ENCODE results near the gene CELF2.

The CELF2 gene

DNA sequence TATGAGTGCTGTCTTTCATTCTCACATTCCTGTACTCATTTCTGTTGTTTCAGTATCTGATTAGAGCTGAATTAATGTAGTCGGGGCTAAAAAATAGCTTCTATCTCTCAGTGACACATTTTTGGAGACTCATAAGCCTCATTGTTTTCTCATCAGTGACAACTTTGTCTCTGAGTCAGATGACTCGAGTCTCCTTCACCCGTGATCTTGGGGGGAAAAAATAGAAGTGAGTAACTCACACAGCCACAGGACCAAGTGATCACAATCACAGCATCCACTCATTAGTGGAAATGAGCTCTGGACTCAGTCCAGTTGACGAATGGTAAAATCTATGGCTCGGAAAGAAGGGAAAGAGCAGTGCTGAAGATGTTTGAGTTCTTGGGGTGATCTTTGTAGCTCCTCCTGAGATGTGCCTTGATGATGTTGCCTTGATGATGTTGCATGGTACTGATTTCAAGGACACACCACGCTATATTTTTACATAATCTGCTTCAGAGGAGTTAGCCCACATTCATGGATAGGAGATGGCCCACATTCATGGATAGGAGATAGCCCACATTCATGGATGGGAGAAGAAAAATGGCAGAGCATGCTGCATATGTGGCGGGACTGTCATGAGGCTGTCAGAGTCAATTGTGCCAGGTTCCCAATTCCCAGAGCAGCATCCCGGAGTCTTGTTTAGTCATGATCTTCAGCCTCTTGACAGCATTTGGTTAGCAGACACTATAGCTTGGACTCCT, 214.7 kb downstream of the CELF2 start:
- DNase-seq (ENCODE audit: insufficient read length, low spot score): no peak
- TF ChIP-seq, protein P1, sequence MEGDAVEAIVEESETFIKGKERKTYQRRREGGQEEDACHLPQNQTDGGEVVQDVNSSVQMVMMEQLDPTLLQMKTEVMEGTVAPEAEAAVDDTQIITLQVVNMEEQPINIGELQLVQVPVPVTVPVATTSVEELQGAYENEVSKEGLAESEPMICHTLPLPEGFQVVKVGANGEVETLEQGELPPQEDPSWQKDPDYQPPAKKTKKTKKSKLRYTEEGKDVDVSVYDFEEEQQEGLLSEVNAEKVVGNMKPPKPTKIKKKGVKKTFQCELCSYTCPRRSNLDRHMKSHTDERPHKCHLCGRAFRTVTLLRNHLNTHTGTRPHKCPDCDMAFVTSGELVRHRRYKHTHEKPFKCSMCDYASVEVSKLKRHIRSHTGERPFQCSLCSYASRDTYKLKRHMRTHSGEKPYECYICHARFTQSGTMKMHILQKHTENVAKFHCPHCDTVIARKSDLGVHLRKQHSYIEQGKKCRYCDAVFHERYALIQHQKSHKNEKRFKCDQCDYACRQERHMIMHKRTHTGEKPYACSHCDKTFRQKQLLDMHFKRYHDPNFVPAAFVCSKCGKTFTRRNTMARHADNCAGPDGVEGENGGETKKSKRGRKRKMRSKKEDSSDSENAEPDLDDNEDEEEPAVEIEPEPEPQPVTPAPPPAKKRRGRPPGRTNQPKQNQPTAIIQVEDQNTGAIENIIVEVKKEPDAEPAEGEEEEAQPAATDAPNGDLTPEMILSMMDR (IDR thresholded peaks at IDR 0.05; ENCODE audit: insufficient read depth, missing control alignments): no peak
- FAIRE-seq: no peak

GRCh38 chr10:11234857-11235531, 217.3 kb downstream of the CELF2 start:
- DNase-seq (ENCODE audit: insufficient read length, low spot score) (no peak), FAIRE-seq (no peak)
- TF ChIP-seq, protein P1 (IDR thresholded peaks at IDR 0.05; ENCODE audit: insufficient read depth, missing control alignments): no peak

- FAIRE-seq: no peak
- DNase-seq (ENCODE audit: insufficient read length, low spot score): no peak
- TF ChIP-seq, protein P1 (IDR thresholded peaks at IDR 0.05; ENCODE audit: insufficient read depth, missing control alignments): no peak
These were observed 218.1 kb downstream of the CELF2 start for GRCh38 chr10:11235771-11236170.

- no peak for FAIRE-seq
- no peak for DNase-seq (ENCODE audit: insufficient read length, low spot score)
- TF ChIP-seq, protein P1 (IDR thresholded peaks at IDR 0.05; ENCODE audit: insufficient read depth, missing control alignments): no peak
These were observed 218.6 kb downstream of the CELF2 start for GRCh38 chr10:11236234-11236633.

- FAIRE-seq (no peak), DNase-seq (ENCODE audit: insufficient read length, low spot score) (no peak)
- TF ChIP-seq, protein P1 (IDR thresholded peaks at IDR 0.05; ENCODE audit: insufficient read depth, missing control alignments): no peak
These were observed 219.9 kb downstream of the CELF2 start for GRCh38 chr10:11237571-11237970.

GRCh38 chr10:11238893-11239292, 221.2 kb downstream of the CELF2 start:
- TF ChIP-seq, protein P1 (IDR thresholded peaks at IDR 0.05; ENCODE audit: insufficient read depth, missing control alignments): no peak
- FAIRE-seq: no peak
- DNase-seq (ENCODE audit: insufficient read length, low spot score): no peak

GRCh38 chr10:11240641-11241040, 223.0 kb downstream of the CELF2 start:
- TF ChIP-seq, protein P1 (IDR thresholded peaks at IDR 0.05; ENCODE audit: insufficient read depth, missing control alignments): no peak
- no peak for FAIRE-seq

More at GRCh38 chr10:11240641-11241040, 223.0 kb downstream of the CELF2 start:
- no peak for DNase-seq (ENCODE audit: insufficient read length, low spot score)
